ENCODE measurements around the gene HS3ST5.
"Not testable (repeated sequence)": the region's sequence is repeated elsewhere in the genome, so short reads cannot be mapped to it uniquely, and the experiment has no call there.

HS3ST5 gene

DNA sequence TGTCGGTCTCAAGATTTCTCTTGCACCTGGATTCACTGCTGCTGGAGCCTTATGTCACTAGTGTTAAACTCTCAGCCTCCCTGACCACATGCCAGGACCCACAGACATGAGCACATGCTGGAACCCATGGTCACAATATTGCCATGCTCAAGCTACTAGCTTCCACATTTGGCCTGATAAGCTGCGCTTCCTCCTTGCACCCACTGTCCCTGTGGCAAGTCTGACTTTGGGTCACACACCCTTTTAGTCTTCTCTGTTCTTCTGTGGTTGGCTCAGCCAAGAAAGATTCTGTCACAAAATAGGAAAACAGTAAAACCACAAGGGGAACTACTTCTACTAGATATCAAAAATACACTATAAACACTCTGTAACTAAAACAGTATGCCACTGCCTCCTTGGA lies 303.0 kb downstream of the HS3ST5 start:
- DNase-seq = no peak

- DNase-seq = no peak
Measured at GRCh38 chr6:114033606-114034005, 309.2 kb downstream of the HS3ST5 start.

- no peak for DNase-seq
Measured at GRCh38 chr6:114032721-114033120, 310.1 kb downstream of the HS3ST5 start.

DNA sequence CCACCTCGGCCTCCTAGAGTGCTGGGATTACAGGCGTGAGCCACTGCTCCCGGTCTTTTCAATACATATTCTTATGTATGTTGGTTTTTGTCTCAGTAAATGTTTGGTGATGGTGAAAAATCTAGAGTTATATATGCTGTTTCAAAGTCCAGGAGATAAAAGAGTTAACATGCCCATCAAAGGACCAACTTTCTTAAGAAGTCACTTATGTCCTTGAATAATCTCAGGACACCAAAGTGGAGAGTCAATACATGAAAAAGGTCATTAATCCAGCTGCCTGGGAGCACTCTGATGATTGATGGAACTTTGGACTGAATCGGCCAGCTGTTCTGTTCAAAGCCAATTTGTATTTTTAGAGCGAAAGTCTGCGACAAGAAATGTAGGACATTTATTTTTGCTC lies 312.1 kb downstream of the HS3ST5 start:
- DNase-seq = no peak

DNA sequence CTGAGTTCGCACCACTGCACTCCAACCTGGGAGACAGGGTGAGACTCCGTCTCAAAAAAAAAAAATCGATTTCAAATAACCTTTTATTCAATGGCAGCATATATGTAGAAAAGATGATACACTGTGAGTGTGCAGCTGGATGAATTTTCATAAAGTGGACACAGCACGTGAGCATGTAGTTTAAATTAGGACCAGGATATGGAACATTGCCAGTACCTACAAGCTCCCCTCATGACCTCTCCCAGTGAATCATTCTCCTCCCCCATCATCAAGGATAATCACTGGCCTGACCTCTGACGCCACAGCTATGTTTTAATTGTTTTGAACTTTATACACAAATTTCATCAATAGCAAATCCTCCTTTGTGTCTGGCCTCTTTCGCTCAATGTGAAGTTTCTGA lies 318.1 kb downstream of the HS3ST5 start:
- DNase-seq = no peak

DNA sequence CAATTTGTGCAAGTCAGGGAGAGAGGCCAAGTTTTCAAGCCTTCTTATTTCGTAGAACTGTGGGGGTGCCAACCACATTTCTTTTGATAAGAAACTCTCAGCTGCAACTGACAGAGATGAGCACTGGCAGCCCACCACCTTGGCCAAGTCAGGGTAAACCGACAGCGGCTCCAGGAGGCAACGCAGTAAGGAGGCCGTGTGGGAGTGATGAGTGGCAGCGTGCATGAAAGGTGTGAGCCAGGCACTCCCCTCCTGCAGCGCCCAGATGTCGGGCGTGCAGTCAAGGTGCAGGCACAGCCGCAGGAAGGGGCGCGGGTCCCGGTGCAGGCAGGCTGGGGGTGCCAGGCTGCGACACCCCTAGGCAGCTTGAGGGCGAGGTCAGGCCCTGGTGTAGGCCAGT lies 322.6 kb downstream of the HS3ST5 start:
- no peak for DNase-seq

DNA sequence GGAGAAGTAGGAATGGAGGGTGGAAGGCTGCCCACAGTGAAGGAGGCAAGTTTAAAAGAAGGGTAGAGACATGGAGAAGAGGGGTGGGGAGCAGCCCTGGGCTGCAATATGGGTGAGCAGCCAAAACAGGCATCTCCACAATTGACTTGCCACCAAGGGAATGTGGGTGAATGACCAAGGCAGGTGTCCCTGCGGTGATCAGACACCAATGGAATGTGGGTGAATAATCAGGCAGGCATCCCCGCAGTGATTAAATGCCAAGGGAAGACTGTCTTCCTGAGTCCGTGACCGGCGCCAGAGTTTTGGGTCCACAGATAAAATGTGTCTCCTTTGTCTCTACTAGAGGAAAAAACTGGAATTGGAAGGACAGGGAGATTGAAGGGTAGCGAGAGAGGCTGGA lies 325.7 kb downstream of the HS3ST5 start:
- DNase-seq = not testable (repeated sequence)

DNA sequence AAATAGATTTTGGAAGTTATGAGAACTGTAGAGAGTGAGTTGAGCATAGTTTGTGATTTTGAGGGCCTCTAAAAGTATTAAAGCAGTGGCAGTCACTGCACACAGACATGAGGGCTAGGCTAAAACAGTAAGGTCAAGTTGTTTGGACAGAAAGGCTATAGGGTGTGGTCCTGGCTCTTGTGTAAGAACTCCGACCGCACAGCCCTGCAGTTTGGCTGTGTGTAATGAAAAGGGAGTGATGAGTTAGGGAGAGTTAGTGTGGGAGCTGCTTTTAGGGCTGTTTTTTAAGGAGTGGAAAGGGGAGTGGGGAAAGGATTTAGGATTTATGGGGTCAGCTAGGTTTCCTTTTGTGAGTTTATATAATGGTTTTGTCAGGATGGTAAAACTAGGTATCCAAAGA lies 328.7 kb downstream of the HS3ST5 start:
- DNase-seq = not testable (repeated sequence)

DNA sequence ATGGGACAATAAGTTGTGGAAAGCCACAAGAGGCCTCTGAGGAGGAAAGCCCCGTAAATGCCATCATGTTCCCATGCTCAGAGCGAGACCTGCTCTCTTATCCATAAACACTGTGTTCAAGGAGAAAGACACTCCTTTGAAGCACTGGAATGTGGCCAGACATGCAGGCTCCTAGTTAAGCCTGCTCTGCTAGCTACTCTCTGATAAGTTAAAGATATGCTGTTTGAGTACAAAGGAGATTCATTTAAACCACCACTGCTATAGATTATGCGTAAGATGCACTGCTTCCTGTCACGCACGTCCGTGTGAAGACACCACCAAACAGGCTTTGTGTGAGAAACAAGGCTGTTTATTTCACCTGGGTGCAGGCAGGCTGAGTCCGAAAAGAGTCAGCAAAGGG lies 331.3 kb downstream of the HS3ST5 start:
- DNase-seq = not testable (repeated sequence)

GRCh38 chr6:114010540-114010939 lies 332.3 kb downstream of the HS3ST5 start:
- DNase-seq = no peak

DNA sequence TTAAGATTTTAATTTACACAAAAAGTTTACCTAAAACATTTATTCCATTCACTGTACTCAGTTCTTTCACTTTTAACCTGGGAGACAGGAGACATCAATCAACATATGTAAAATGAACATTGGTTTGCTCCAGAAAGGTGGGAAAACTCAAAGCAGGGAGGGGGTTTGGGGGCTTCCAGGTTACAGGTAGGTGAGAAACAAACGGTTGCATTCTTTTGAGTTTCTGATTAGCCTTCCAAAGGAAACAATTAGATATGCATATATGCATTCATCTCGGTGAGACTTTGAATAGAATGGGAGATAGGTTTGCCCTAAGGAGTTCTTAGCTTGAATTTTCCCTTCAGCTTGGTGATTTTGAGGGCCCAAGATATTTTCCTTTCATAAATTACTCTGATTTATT lies 333.6 kb downstream of the HS3ST5 start:
- no peak for DNase-seq

GRCh38 chr6:114008331-114008730 lies 334.5 kb downstream of the HS3ST5 start:
- no peak for DNase-seq

GRCh38 chr6:114007516-114007915 lies 335.3 kb downstream of the HS3ST5 start:
- no peak for DNase-seq
